Endothelial cell of umbilical vein (primary cell): ENCODE measurements around the gene MESD. TPM values are rescaled to one million over a fixed set of nuclear protein-coding genes. Genes with fewer than 3 reads are reported as not detected.

Source experiments
- BruUV-seq: library from RNA; stranded (reverse); fragments of 400-500 nt; replicated peaks from 2 replicates; lab custom pipeline; 2021; lab: Mats Ljungman, UMichigan
- CTCF ChIA-PET: fragments of 300-600, 350-600 bp; sonication (Branson Sonifier 250); formaldehyde crosslinking; loops from one replicate; lab custom pipeline; 2021; ENCODE audit warnings: antibody characterized with exemption, inconsistent platforms; lab: Charles Lee
- POLR2A ChIA-PET: fragments of 300-600, 350-600 bp; sonication (Branson Sonifier 250); formaldehyde crosslinking; loops from one replicate; lab custom pipeline; 2021; ENCODE audit warnings: antibody characterized with exemption, inconsistent platforms; lab: Charles Lee
- DNase-seq: peaks from one replicate; pipeline ENCODE4 v3.0.0-alpha.2; 2011; ENCODE audit warnings: low read depth, low spot score
- FAIRE-seq: peaks from 2 replicates; lab custom pipeline; 2011; peaks lifted over from hg19 to GRCh38; lab: Jason Lieb, UNC
- H2AFZ ChIP-seq: 2 replicates; pipeline ENCODE4 v1.6.0; 2012; ENCODE audit warnings: low read depth, low read length, control low read depth, inconsistent platforms
- H3K27ac ChIP-seq: 2 replicates; pipeline ENCODE4 v1.5.1; 2011; ENCODE audit warnings: low read depth, mild to moderate bottlenecking, control low read depth, low read length, moderate library complexity; ENCODE audit not compliant: insufficient read depth
- H3K27me3 ChIP-seq, 2 experiments: 2 replicates each; pipeline versions ENCODE4 v1.6.0 to v1.6.1; 2011; ENCODE audit warnings: low read length in 2 of 2, mixed read lengths in 1 of 2; ENCODE audit not compliant: control insufficient read depth in 2 of 2, insufficient read depth in 2 of 2
- H3K36me3 ChIP-seq, 2 experiments: 2 replicates in 1 of 2; 3 replicates in 1 of 2; pipeline ENCODE4 v1.5.1; 2011; ENCODE audit warnings: low read length in 2 of 2, mild to moderate bottlenecking in 1 of 2, moderate library complexity in 1 of 2; ENCODE audit not compliant: control insufficient read depth in 2 of 2, insufficient read depth in 2 of 2; ENCODE audit errors: extremely low read depth in 1 of 2
- H3K4me1 ChIP-seq: 3 replicates; pipeline ENCODE4 v1.5.1; 2011; ENCODE audit warnings: mild to moderate bottlenecking, low read length; ENCODE audit not compliant: control insufficient read depth, insufficient read depth; ENCODE audit errors: extremely low read depth
- H3K4me2 ChIP-seq: 2 replicates; pipeline ENCODE4 v1.6.1; 2011; ENCODE audit warnings: low read length, control low read depth, mixed read lengths; ENCODE audit not compliant: insufficient read depth
- H3K4me3 ChIP-seq, 3 experiments: fragments of 200-600 bp in 1 of 3; sonication (generic), shearing (Covaris generic) in 1 of 3; replicated peaks in 1 of 3; 2 replicates each; pipeline ENCODE4 v1.5.1; 2011 to 2016; ENCODE audit warnings: control low read depth in 3 of 3, low read length in 3 of 3, mild to moderate bottlenecking in 2 of 3, inconsistent platforms in 1 of 3, low read depth in 1 of 3, moderate library complexity in 1 of 3; ENCODE audit not compliant: insufficient read depth in 1 of 3
- H3K79me2 ChIP-seq: 2 replicates; pipeline ENCODE4 v1.6.0; 2012; ENCODE audit warnings: low read length, inconsistent platforms; ENCODE audit not compliant: control insufficient read depth, insufficient read depth
- H3K9ac ChIP-seq: replicated peaks from 2 replicates; pipeline ENCODE3; 2011; ENCODE audit warnings: low read length, control low read depth; ENCODE audit not compliant: insufficient read depth; ENCODE audit errors: extremely low read depth
- H3K9me1 ChIP-seq: replicated peaks from 3 replicates; pipeline ENCODE4 v1.6.0; 2011; ENCODE audit warnings: mild to moderate bottlenecking, low read length; ENCODE audit not compliant: control insufficient read depth, insufficient read depth; ENCODE audit errors: extremely low read depth
- H3K9me3 ChIP-seq: replicated peaks from 2 replicates; pipeline ENCODE4 v1.5.1; 2012; ENCODE audit warnings: low read length, inconsistent platforms; ENCODE audit not compliant: control insufficient read depth, insufficient read depth
- H4K20me1 ChIP-seq: replicated peaks from 2 replicates; pipeline ENCODE3; 2011; ENCODE audit warnings: mild to moderate bottlenecking, low read length; ENCODE audit not compliant: control insufficient read depth, insufficient read depth; ENCODE audit errors: extremely low read depth
- FOS ChIP-seq: IDR thresholded peaks from 2 replicates; pipeline ENCODE4 v1.6.1; 2011; ENCODE audit warnings: mild to moderate bottlenecking, low read length, moderate library complexity, borderline replicate concordance; ENCODE audit not compliant: insufficient read depth
- GATA2 ChIP-seq: IDR thresholded peaks from 2 replicates; pipeline ENCODE4 v1.7.0; 2011; ENCODE audit warnings: low read depth, mild to moderate bottlenecking, moderate library complexity, mixed read lengths, low read length; ENCODE audit not compliant: insufficient read length, insufficient read depth
- JUN ChIP-seq: IDR thresholded peaks from 2 replicates; pipeline ENCODE4 v1.6.1; 2011; ENCODE audit warnings: borderline replicate concordance, low read depth; ENCODE audit not compliant: insufficient read length, insufficient read depth
- POLR2A ChIP-seq: IDR thresholded peaks from 2 replicates; pipeline ENCODE4 v1.6.1; 2012; ENCODE audit warnings: low read depth, mild to moderate bottlenecking, control low read depth, low read length
- POLR2AphosphoS5 ChIP-seq: IDR thresholded peaks from 2 replicates; pipeline ENCODE4 v1.6.1; 2012; ENCODE audit warnings: low read depth, mild to moderate bottlenecking, control low read depth, low read length, moderate library complexity; ENCODE audit not compliant: insufficient read depth
- dilution Hi-C: fragments of 300-500 bp; cut with MboI; formaldehyde crosslinking; loops from one replicate; pipeline ENCODE4 v1.15.0; 2019; ENCODE audit warnings: low sequenced_read_pairs; ENCODE audit not compliant: extremely low pct_ligation_motif_present
- intact Hi-C: fragments of 100-400 bp; cut with micrococcal nuclease; formaldehyde crosslinking; loops from one replicate; pipeline ENCODE4 v1.10.0; 2022
- polyA plus RNA-seq, 4 experiments: library from polyadenylated mRNA; depleted of rRNA in 3 of 4; stranded (reverse) in 3 of 4; unstranded in 1 of 4; fragments of >200 nt; gene quantifications; 2 replicates each; pipeline versions ENCODE4 v1.2.1 to v1.2.3, GENCODE V29; 2011 to 2012; ENCODE audit warnings: missing spikeins in 1 of 4
- total RNA-seq: library from RNA; stranded (reverse); gene quantifications from 2 replicates; pipeline ENCODE4 v1.2.3, GENCODE V29; 2021
- TF ChIP-seq, protein P1 (sequence below): IDR thresholded peaks from 2 replicates; pipeline ENCODE4 v1.6.1; 2011; ENCODE audit not compliant: insufficient read depth, insufficient read length
- TF ChIP-seq, protein P2 (sequence below), 2 donors: IDR thresholded peaks; 1 replicate in 1 of 2; 2 replicates in 1 of 2; pipeline ENCODE4 v1.5.1; 2011; ENCODE audit warnings: low read length in 2 of 2, mild to moderate bottlenecking in 2 of 2, moderate library complexity in 2 of 2, control low read depth in 1 of 2, inconsistent platforms in 1 of 2, low read depth in 1 of 2; ENCODE audit not compliant: insufficient read depth in 1 of 2; ENCODE audit errors: extremely low read depth in 1 of 2

Gene MESD
- total and polyA plus RNA-seq, 2 donors (not counting 3 experiments of a cell fraction or from before 2014, with no cell fraction given) = 12.8 to 30.5 TPM

DNA sequence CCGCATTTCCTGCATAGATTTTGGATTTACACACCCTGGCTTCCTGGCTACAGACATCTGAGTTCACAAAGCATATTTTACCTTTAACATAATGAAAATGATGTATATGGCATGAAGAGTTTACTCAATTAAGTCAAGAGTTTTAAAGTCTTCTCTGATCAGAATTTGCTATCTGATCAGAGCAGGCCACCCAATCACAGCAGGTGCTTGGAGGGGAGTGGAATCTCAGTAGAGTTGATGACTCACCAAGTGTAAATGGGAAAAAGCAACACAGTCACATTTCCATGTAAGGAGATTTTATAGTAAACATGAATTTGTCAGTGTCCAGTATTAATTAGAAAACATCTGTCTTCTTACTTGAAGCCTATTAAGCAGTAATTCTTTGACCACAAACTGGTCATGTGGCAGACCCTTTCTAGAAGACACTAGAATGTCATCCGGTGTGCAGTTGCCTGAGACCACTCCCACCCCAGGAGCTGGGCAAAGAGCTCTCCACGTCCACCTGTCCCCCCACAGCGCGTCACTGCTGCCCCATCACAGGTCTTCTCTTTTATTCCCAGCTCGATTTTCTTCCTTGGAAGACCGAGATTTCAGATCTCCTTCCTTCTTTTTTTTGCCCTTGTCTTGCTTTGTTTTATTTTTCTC is 10.8 kb downstream of the MESD start:
- CTCF ChIA-PET = interaction anchor here (1.1 to 2.3 kb wide), 5 partner anchors 9 to 287 kb away, joined by 4 to 33 read pairs (median 8); no protein-coding TSS in a partner anchor
- Histone ChIP-seq H3K27me3 (no peaks in the 10 kb centered on the region), H3K79me2 (peaks cover 10% of the 10 kb centered on the region), H2AFZ (no peak overlapping the region), H3K9me1 (no peaks in the 10 kb centered on the region), H3K9me3 (no peaks in the 10 kb centered on the region), H4K20me1 (no peaks in the 10 kb centered on the region), H3K4me2 (no peak overlapping the region), H3K4me3 (no peak overlapping the region), H3K9ac (no peak overlapping the region), H3K27ac (no peak overlapping the region), H3K36me3 (peaks cover 4 to 6% of the 10 kb centered on the region in 2 experiments), H3K4me1 (peaks cover 10% of the 10 kb centered on the region)
- TSS peak; percentile 45 for BruUV-seq
- peak; percentile 35 for FAIRE-seq
- TF ChIP-seq FOS (peak; percentile 77), JUN (peak; percentile 70), GATA2 (peak; percentile 29), POLR2A (no peak), POLR2AphosphoS5 (no peak)
- TF ChIP-seq, protein P1, sequence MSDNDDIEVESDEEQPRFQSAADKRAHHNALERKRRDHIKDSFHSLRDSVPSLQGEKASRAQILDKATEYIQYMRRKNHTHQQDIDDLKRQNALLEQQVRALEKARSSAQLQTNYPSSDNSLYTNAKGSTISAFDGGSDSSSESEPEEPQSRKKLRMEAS = no peak
- TF ChIP-seq, protein P2, sequence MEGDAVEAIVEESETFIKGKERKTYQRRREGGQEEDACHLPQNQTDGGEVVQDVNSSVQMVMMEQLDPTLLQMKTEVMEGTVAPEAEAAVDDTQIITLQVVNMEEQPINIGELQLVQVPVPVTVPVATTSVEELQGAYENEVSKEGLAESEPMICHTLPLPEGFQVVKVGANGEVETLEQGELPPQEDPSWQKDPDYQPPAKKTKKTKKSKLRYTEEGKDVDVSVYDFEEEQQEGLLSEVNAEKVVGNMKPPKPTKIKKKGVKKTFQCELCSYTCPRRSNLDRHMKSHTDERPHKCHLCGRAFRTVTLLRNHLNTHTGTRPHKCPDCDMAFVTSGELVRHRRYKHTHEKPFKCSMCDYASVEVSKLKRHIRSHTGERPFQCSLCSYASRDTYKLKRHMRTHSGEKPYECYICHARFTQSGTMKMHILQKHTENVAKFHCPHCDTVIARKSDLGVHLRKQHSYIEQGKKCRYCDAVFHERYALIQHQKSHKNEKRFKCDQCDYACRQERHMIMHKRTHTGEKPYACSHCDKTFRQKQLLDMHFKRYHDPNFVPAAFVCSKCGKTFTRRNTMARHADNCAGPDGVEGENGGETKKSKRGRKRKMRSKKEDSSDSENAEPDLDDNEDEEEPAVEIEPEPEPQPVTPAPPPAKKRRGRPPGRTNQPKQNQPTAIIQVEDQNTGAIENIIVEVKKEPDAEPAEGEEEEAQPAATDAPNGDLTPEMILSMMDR (IDR thresholded peaks at IDR 0.05; ENCODE audit: extremely low read depth in 1 of 2, insufficient read depth in 1 of 2, low read depth in 1 of 2, low read length in 2 of 2) = no peak
- dilution Hi-C loops (no loop called here), intact Hi-C loops (no loop called here)
- DNase-seq = peak; percentile 58
- POLR2A ChIA-PET = interaction anchor here (0.5 kb wide), 1 partner anchor 28 kb away, joined by 3 read pairs; no protein-coding TSS in a partner anchor
